RPMI8226 (cell line): ENCODE data around the gene GLB1L.
"Not testable (repeated sequence)": the region's sequence is repeated elsewhere in the genome, so short reads cannot be mapped to it uniquely, and the experiment has no call there.

Source experiments
- DNase-seq: peaks from one replicate; pipeline ENCODE4 v3.0.0-alpha.2; 2015

GLB1L gene

DNA sequence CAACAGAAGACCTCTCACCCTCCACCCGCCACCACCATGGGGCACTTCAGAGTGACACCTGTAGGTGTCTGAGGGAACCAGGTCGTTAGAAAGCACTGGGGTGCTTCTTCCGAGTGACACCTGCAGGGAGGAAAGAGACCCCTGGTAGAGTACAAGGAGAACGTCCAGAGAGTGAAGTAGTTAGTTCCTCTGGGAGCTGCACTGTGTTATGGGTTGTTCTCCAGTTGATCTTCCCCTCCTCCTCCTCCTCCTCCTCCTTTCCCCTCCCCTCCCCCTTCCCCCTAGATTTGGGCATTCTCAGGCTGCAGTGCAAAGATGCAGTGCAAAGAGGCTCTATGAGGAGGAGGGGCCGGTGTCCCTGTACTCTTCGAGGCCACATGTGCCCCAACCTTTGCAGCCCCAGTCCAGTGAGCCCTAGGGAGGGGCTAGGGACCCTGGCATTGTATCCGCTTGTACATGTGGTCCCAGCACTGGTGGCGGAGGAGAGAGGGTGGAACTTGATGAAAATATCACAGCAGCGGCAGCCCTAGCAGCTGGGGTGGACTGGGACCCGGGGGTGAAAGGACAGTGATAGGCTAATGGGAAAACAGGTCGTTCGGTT is 34.8 kb upstream of the GLB1L start:
- no peak for DNase-seq

DNA sequence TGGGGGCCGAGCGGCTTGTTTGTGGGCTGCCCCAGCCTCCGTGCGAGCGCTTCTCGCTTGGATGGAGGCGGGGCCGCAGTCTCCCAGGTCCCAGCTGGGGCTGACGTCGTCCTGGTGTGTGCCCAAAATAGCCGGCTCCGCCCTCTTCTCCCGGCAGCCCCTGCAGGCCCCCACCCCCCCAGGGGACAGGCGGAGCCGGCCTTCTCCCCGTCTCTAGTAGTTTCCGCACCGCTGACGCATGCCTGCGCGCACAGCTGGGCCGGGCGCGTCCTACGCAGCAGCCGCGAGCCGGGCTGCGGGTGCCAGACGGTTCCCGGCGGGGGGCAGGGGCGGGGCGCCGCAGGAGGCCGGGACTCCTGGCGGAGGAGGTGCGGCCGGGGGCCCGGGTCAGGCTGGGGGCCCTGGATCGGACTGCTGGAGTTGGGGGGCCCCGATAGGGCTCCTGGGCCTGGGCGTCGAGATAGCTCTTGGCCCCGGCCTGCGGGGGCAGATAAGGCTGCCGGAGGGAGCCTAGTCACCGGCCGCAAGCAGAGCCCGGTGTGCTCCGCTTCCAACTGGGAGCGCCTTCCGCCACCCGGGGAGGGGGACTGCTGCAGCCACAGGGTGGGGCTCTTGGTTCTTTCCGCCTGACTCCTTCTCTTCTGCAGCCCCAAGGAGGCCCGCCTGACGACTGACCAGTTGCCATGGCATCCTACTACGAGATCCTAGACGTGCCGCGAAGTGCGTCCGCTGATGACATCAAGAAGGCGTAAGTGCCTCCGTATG is 34.1 kb upstream of the GLB1L start, which contains the start of gene DNAJB2:
DNAJB2 (plus strand) TSS at position 216 of the 765 bp plus-strand sequence; CDS start at position 684, 468 bp downstream.
- DNase-seq: peak; percentile 97

DNA sequence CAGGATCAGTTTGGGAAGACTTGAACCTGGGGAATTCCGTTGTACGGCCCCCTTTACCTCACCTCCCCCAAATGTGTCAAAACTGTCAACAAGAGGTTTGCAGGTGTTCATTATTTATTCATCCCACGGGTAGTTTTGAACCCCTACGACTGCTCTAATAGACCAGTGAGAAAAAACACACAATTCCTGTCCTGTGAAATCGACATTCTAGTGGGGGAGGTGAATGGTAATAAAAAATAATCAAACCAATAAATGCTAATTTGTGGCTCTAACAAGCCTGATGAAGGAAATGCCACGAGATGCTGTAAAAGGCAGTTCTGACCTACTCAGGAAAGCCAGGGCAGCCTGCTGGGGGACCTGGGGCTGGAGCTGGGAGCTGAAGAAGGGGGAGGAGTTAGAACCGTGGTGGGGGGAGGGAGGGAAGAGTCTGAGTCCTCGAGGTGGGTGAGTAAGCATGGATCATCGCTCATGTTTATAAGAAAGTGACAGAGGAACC is 33.5 kb upstream of the GLB1L start:
- DNase-seq: no peak

DNA sequence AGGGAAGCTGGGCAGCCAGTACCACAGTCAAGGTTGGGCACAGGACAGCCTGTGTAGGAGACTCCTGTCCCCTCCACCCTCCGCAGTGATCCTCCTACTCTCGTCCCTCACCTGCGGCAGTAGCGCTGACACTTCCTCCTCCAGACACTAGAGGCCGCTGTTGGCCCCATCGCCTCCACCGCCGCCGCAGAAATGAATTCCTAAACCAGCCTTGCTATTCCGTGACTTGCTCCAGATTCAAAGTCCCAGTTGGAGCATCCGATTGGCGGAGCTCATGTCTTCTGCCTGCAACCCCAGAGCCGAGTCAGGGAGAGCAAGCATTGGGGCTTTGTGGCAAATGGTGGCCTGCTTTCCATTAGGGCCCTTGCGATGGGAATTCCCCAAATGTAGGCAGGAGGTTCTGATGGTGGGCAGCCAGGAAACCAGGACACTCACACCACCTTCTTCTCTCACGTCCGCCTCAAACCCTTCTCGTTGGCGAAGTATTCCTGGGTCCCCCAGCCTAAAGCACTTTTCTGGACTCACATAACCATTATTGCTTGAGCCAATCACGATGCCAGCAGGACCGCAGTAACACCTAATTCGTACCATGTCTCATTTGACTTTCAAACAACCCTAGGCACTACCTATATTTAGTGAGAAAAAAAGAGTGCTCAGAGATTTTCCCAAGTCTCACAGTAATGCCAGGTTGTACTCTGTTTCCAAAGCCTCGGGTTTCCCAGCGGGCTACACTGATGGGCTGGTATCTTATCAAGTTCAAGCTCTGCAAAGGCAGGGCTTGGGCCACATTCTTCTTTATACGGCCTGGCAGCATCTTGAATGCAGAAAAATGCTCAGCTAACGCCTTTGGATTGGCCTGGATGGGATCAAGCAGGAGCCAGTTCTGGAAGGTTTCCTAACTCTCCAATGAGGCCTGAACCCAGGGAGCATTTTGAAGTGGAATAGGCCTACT is 32.7 kb upstream of the GLB1L start:
- DNase-seq: peak; percentile 67

DNA sequence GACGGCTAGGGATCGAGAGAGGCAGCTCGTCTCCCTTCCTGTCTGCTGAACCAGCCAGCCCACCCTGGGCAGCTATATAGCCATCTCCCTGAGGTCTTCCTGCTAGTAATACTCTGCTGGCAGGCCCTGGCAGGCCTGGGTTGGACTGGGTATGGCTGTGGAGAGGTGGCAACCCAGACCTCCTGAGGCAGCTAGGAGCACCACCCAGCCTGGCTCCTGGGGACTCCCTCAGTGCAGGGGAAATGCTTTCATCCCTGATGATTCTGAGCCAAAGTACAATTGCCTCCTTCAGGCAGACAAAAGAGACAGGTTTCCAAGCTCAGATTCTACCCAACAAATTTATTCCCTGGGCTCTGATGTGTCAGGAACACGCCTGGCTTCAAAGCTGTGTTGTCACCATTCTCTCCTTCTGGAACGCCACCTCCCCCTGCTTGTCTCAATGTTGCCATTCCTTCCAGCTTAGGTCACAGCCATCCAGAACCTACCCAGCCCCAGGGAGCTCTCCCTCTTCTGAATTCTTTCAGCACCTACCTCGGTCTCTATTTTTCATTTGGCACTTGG is 29.2 kb upstream of the GLB1L start:
- DNase-seq: no peak

DNA sequence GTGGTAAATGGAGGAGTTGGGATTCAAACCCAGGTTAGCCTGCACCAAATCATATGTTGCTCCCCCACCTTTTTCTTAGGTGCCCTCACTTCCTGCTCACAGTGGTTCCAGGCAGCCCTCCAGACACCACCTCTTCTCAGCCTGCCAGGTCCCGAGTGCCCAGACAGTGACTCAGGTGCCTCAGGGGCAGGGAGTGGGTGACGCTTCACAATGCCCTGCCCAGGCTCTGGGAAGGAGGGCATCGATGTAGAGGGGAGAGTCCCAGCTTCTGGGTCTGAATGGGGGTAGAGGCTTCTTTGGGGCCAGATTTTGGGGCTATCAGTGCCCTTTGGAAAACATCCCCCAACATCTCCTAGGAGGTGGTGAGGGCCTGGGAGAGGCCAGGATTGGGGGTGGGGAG is 28.7 kb upstream of the GLB1L start:
- DNase-seq: no peak

DNA sequence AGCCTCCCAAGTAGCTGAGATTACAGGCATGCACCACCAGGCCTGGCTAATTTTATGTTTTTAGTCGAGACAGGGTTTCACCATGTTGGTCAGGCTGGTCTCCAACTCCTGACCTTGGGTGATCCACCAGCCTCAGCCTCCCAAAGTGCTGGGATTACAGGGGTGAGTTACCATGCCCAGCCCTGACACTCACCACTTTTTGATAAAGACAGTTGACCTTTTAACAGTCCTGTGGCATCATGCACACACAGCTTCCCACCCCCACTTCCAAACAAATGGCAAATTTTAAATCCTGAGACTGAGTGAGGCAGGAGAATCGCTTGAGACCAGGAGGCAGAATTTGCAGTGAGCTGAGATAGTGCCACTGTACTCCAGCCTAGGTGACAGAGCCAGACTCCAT is 27.8 kb upstream of the GLB1L start:
- DNase-seq: no peak

DNA sequence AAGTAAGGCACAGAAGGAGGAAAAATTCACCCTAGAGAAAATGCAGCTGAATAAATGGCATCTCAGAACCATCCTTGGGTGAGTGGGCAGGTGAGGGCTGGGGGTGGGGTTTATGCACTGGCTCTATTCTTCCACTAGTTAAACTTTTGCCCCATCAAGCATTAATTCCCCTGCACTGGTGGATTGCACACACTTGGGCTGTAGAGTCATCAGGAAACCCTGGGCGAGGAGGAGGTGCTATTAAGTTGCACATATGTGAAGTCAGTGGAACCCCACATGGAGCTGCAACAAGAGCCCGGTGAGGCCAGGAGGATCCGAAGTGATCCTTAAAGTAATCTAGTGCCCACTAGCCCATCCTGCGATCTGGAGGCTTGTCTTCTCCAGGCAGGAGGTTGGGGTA is 27.1 kb upstream of the GLB1L start:
- no peak for DNase-seq

DNA sequence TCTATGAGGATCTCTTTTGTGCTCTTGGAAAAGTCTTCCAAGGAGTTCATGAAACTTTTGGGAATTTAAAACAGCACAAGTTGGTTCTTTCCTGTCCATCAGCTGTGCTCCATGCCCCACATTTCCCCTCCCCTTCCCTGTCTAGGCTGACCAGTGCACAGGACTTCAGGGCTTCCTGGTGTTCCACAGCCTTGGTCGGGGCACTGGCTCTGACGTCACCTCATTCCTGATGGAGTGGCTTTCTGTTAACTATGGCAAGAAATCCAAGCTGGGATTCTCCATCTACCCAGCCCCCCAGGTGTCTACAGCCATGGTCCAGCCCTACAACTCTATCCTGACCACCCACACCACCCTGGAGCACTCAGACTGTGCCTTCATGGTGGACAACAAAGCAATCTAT is 25.8 kb upstream of the GLB1L start:
- DNase-seq: no peak

DNA sequence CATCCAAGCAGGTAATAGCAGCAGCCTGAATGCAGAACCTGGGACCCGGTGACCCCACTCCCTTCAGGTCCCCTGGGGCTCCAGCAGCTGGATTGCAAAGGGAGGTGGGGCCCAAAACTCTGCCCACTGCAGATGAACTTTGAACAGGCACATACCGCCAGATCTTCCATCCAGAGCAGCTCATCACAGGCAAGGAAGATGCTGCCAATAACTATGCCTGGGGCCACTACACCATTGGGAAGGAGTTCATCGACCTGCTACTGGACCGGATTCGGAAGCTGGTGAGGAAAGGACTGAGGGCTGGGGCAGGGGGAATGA is 24.8 kb upstream of the GLB1L start:
- DNase-seq: no peak

DNA sequence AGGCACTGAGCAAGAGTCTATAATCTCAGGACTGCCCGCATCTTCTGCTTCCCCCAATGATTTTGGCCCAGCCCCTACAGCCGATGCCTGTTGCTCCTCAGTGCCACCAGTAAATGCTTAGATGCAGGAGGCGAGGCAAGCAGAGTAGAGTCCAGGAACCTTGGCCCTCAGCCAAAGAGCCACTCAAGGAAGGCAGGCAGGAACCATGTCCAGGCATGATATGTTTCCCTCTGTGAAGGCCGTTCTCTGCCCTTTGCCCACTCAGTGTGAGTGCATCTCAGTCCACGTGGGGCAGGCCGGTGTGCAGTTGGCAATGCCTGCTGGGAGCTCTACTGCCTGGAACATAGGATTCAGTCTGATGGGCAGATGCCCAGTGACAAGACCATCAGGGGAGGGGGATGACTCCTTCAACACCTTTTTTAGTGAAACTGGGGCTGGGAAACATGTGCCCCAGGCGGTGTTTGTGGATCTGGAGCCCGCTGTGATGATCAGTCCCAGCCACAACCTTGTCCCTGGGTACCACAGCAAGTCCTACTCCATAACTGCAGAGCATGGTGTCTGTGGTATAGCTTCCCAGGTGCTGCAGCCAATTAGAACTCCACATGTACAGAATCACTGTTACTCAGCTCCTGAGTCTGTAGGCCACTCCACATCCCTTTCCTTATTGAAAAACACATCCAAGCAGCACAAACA is 24.3 kb upstream of the GLB1L start:
- DNase-seq: peak; percentile 17

DNA sequence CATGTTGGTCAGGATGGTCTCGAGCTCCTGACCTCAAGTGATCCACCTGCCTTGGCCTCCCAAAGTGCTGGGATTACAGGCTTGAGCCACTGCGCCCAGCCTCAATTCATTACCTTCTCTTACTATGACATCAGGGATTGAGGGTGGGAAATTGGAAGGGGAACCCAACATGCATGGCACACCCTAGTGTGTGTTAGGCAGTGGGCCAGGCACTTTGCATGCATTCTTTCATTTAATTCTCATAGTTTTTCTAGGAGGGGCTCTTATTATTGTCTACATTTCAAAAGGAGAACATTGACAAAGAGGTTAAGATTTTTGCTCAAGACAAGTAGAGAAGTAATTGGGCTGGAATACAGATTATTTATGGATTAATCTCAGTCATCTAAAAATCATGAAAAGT is 23.1 kb upstream of the GLB1L start:
- no peak for DNase-seq

DNA sequence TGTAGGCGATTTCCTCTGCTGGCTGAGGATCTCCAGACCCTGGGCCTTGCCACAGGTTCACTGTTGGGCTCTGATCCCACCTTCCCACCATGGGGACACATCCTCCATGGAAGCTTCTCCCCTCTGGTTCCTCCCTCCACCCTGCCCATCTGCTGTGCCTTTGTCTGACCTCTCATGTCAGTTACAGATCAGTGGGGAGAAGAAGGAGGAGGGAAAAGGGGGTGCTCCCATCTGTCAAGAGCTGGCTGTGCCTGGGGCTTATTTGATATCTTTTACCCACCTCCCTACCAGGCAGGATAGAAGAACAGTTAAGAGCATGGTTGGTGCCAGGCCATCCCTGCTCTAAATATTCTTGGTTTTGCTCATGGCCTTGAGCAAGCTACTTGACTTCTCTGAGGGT is 21.6 kb upstream of the GLB1L start:
- DNase-seq: no peak

DNA sequence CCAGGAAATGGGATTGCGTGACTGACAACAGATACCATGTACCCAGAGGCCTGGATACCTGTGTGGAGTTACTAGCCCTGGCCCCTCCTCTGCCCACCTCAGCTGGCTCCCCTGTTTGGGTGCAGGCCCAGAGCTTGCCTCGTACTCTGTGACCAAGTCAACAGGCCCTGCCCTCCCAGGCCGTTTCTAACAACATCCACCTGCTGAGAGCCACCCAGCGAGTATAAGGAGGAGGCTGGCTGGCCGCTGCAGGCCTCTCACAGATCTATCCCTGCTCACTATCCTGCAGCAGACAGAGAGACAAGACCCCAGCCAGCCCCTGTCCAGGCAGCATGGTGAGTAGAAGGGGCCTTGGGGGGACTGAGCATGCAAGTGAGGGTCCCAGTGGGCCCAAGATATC is 21.0 kb upstream of the GLB1L start:
- DNase-seq: no peak

DNA sequence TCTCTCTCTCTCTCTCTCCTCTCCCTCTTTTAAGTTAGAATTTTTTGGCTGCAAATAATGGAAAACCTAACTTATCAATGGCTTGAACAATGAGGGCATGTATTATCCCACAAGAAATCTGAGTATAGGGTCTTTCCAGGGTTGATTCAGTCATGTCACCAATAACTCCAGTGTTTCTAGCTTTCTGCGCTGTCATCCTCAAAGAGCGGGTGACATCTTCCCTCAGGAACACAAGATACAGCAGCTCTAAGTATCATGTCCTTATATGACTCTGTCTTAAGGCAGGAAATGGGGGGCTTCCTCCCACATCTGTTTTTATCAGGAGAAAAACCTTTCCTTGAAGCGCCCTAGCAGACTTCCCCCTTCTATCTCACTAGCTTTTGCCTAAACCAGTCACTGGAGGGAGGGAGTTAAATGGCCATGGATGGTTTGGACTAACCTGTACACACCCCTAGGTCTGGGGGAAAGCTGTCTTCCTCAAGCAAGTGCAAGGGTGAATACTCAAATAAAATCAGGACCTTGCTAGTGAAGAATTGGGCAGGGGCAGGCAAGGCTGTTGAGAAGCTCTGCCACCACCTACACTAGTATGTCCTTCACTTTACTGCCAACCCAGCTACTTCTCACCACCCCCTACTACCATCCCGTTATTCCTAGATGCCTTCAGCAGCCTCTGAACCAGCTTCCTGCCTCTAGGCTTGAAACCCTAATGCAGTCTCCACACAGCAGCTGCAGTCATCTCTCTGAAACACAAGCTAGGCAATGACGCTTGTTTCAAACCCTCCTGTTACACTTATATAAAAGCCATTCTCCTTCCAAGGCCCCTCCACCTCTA is 16.0 kb upstream of the GLB1L start:
- DNase-seq: no peak

DNA sequence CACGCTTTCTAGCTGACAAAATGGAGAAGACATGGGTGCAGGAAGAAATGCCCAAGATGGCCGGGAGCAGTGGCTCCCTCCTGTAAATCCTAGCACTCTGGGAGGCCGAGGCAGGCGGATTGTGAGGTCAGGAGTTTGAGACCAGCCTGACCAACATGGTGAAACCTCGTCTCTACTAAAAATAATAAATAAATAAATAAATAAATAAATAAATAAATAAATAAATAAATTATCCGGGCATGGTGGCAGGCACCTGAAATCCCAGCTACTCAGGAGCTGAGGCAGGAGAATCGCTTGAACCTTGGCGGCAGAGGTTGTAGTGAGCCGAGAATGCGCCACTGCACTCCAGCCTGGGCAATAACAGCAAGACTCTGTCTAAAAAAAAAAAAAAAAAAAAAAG is 13.7 kb upstream of the GLB1L start:
- not testable (repeated sequence) for DNase-seq

DNA sequence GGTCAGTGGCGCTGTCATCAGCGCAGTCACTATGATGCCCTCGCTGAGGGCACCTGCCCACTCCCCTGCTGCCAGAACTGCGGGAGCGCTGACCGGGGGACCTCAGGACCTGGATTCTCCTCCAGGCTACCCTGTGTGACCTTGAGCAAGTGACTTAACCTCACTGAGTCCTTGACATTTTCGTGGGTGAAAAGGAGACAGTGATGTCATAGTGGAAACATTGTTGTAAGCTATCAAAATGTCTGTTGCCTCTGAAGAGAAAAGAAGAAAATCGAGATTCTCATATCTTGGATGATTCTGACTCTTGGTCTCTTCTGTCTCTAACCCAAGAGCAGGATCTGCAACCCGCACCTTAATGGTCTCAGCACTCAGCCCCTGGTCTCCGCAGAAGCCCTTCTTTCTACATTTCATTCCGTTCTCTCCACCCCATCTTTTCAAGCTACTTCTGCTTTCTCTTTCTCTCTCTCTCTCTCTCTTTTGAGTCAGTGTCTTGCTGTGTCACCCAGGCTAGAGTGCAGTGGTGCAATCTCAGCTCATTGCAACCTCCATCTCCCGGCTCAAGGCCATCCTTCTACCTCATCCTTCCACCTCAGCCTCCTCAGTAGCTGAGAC is 9.5 kb upstream of the GLB1L start:
- DNase-seq: peak; percentile 31

DNA sequence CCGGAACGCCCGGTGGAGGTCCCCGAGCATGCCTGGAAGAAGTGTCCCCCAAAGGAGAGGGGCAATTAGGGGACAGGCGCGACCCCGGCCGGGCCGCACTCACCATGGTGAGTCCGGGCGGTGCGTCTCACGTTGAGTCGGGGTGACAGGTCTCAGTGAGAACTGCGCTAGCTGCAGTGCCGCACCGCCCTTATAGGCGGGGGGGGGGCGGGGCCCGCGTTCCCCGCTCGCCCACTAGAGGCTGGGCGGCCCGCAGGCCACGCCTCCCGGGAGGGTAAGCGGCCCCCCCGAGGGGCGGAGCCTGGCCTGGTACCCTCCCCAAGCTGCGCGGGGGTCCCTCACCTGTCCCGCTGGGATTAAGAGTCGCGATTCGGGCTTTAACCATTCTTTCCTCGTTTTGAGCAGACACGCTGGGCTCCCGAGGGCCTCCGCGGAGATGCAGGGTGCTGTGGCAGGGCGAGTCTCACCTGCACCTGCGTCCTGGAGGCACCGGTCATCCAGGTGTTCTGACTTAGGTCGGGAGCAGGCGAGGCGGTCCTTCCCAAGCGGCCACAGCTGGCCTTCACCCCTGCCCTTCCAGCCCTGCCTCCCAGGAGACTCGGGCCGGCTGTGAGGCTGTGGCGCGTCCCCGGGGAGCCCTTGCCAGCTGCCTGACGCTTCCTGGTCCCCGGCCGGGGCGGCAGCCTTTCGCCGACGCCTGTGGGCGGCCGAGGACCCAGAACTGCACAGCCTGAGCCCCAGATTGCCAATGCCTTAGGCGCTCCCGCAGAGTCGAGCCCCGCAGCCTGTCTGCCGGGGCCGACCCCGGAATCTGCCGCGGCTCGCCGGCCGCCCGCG is 8.7 kb upstream of the GLB1L start, which contains the start of gene TUBA4A:
TUBA4A (minus strand) TSS at position 166 of the 837 bp plus-strand sequence; CDS start at position 106, 60 bp downstream.
- peak; percentile 90 for DNase-seq

DNA sequence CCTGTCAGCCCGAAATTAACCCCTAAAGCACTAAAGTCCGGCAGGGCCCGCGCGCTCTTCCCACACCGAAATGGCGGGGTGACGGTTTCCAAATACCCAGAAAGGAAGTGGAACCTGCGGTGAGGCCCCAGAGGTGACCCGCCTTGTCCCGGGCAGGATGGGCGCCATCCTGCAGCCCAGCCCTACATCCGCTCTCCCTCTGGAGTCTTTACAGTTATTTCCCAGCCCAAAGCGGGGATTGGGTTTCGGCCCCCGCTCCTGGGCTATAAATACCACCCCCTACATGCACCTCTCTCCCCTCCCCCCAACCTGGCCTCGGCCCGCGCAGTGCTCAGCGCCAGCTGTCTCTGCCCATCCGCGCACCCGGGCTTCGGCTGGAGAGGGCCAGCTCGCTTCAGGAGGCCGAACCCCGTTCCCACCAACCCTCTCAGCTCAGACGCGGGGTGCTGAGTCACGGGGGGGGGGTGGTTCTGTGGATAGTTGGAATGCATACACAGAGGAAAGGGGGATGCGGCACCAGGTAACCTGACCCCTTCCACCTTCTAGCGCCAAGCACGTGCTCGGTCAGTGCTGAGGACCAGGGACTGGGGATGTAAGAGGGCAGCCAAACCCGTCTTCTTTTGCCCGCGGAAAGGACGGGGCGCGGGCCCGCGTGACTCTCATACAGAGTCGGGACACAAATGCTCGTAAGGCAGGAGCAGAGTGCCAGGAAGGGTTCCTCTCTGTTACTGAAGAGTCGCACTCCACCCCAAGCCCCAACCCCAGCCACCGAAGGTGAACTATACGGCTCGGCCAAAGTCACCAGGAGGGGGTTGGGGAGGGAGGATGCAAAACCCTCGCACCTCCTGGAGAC is 7.9 kb upstream of the GLB1L start, which contains the start of gene TUBA4B:
TUBA4B (plus strand) TSS at position 344 of the 853 bp plus-strand sequence; CDS start at position 509, 165 bp downstream.
- DNase-seq: peak; percentile 51
